ENCODE results near the gene CFAP61. TPM values are rescaled to one million over a fixed set of nuclear protein-coding genes. Genes with fewer than 3 reads are reported as not detected.

The CFAP61 gene
- total and polyA plus RNA-seq, 2 experiments from 2014 or later = 0.21 TPM; not detected in 1

DNA sequence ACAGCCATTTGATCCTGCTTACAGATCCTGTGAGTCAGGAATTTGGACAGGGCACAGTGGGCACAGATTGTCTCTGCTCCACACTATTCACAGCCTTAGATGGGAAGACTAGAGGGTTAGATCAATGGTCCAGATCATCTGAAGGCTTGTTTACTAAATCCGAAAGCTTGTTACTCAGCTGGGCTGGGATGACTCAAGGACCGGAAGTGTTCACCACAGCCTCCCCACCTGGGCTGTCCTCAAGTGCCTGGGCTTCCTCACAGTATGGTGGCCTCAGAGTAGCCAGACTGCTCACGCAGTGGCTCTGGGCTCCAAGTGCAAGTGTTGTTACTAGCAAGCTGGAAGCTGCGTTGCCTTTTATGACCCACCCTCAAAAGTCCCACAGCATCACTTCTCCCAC is 240.1 kb downstream of the CFAP61 start:
- DNase-seq (ENCODE audit: low spot score) = no peak
- peaks cover 18% of the 10 kb centered on the region; the same call in 1 of the 2 replicates for H3K9me2 ChIP-seq (ENCODE audit: insufficient read depth)
- H3K36me3 ChIP-seq (ENCODE audit: insufficient read depth) = no peaks in the 10 kb centered on the region
- H3K9me3 Mint-ChIP-seq = no peaks in the 10 kb centered on the region
- TF ChIP-seq ZNF114 (CRISPR knock-in tag; IDR thresholded peaks at IDR 0.05) (no peak), NANOG (IDR thresholded peaks at IDR 0.05; ENCODE audit: borderline replicate concordance) (no peak), EZH2phosphoT487 (IDR thresholded peaks at IDR 0.05; ENCODE audit: unreplicated experiment) (no peak), ZNF331 (CRISPR knock-in tag; IDR thresholded peaks at IDR 0.05; ENCODE audit: low read depth) (no peak), ETS1 (IDR thresholded peaks at IDR 0.05) (no peak), EZH2 (IDR thresholded peaks at IDR 0.05; ENCODE audit: low read depth, unreplicated experiment) (no peak), CREB1 (CRISPR knock-in tag; IDR thresholded peaks at IDR 0.05; ENCODE audit: low read depth) (no peak), POLR2AphosphoS5 (IDR thresholded peaks at IDR 0.05; ENCODE audit: low read depth) (no peak), JUNB (IDR thresholded peaks at IDR 0.05; ENCODE audit: unreplicated experiment) (no peak), STAT1 (IDR thresholded peaks at IDR 0.05; ENCODE audit: unreplicated experiment) (no peak)
- TF ChIP-seq, protein P1, sequence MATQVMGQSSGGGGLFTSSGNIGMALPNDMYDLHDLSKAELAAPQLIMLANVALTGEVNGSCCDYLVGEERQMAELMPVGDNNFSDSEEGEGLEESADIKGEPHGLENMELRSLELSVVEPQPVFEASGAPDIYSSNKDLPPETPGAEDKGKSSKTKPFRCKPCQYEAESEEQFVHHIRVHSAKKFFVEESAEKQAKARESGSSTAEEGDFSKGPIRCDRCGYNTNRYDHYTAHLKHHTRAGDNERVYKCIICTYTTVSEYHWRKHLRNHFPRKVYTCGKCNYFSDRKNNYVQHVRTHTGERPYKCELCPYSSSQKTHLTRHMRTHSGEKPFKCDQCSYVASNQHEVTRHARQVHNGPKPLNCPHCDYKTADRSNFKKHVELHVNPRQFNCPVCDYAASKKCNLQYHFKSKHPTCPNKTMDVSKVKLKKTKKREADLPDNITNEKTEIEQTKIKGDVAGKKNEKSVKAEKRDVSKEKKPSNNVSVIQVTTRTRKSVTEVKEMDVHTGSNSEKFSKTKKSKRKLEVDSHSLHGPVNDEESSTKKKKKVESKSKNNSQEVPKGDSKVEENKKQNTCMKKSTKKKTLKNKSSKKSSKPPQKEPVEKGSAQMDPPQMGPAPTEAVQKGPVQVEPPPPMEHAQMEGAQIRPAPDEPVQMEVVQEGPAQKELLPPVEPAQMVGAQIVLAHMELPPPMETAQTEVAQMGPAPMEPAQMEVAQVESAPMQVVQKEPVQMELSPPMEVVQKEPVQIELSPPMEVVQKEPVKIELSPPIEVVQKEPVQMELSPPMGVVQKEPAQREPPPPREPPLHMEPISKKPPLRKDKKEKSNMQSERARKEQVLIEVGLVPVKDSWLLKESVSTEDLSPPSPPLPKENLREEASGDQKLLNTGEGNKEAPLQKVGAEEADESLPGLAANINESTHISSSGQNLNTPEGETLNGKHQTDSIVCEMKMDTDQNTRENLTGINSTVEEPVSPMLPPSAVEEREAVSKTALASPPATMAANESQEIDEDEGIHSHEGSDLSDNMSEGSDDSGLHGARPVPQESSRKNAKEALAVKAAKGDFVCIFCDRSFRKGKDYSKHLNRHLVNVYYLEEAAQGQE (IDR thresholded peaks at IDR 0.05; ENCODE audit: unreplicated experiment) = no peak
- TF ChIP-seq, protein P2, sequence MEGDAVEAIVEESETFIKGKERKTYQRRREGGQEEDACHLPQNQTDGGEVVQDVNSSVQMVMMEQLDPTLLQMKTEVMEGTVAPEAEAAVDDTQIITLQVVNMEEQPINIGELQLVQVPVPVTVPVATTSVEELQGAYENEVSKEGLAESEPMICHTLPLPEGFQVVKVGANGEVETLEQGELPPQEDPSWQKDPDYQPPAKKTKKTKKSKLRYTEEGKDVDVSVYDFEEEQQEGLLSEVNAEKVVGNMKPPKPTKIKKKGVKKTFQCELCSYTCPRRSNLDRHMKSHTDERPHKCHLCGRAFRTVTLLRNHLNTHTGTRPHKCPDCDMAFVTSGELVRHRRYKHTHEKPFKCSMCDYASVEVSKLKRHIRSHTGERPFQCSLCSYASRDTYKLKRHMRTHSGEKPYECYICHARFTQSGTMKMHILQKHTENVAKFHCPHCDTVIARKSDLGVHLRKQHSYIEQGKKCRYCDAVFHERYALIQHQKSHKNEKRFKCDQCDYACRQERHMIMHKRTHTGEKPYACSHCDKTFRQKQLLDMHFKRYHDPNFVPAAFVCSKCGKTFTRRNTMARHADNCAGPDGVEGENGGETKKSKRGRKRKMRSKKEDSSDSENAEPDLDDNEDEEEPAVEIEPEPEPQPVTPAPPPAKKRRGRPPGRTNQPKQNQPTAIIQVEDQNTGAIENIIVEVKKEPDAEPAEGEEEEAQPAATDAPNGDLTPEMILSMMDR (conservative IDR thresholded peaks at IDR 0.05; ENCODE audit: low read depth in 2 of 2) = no peak
- TF ChIP-seq, protein P3, sequence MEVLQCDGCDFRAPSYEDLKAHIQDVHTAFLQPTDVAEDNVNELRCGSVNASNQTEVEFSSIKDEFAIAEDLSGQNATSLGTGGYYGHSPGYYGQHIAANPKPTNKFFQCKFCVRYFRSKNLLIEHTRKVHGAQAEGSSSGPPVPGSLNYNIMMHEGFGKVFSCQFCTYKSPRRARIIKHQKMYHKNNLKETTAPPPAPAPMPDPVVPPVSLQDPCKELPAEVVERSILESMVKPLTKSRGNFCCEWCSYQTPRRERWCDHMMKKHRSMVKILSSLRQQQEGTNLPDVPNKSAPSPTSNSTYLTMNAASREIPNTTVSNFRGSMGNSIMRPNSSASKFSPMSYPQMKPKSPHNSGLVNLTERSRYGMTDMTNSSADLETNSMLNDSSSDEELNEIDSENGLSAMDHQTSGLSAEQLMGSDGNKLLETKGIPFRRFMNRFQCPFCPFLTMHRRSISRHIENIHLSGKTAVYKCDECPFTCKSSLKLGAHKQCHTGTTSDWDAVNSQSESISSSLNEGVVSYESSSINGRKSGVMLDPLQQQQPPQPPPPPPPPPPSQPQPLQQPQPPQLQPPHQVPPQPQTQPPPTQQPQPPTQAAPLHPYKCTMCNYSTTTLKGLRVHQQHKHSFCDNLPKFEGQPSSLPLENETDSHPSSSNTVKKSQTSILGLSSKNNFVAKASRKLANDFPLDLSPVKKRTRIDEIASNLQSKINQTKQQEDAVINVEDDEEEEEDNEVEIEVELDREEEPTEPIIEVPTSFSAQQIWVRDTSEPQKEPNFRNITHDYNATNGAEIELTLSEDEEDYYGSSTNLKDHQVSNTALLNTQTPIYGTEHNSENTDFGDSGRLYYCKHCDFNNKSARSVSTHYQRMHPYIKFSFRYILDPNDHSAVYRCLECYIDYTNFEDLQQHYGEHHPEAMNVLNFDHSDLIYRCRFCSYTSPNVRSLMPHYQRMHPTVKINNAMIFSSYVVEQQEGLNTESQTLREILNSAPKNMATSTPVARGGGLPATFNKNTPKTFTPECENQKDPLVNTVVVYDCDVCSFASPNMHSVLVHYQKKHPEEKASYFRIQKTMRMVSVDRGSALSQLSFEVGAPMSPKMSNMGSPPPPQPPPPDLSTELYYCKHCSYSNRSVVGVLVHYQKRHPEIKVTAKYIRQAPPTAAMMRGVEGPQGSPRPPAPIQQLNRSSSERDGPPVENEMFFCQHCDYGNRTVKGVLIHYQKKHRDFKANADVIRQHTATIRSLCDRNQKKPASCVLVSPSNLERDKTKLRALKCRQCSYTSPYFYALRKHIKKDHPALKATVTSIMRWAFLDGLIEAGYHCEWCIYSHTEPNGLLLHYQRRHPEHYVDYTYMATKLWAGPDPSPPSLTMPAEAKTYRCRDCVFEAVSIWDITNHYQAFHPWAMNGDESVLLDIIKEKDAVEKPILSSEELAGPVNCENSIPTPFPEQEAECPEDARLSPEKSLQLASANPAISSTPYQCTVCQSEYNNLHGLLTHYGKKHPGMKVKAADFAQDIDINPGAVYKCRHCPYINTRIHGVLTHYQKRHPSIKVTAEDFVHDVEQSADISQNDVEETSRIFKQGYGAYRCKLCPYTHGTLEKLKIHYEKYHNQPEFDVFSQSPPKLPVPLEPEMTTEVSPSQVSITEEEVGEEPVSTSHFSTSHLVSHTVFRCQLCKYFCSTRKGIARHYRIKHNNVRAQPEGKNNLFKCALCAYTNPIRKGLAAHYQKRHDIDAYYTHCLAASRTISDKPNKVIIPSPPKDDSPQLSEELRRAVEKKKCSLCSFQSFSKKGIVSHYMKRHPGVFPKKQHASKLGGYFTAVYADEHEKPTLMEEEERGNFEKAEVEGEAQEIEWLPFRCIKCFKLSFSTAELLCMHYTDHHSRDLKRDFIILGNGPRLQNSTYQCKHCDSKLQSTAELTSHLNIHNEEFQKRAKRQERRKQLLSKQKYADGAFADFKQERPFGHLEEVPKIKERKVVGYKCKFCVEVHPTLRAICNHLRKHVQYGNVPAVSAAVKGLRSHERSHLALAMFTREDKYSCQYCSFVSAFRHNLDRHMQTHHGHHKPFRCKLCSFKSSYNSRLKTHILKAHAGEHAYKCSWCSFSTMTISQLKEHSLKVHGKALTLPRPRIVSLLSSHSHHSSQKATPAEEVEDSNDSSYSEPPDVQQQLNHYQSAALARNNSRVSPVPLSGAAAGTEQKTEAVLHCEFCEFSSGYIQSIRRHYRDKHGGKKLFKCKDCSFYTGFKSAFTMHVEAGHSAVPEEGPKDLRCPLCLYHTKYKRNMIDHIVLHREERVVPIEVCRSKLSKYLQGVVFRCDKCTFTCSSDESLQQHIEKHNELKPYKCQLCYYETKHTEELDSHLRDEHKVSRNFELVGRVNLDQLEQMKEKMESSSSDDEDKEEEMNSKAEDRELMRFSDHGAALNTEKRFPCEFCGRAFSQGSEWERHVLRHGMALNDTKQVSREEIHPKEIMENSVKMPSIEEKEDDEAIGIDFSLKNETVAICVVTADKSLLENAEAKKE (CRISPR knock-in tag; IDR thresholded peaks at IDR 0.05) = no peak
- H3K4me3 ChIP-seq = no peak overlapping the region
- no peak overlapping the region for H2AFZ ChIP-seq
- H3K4me2 ChIP-seq = no peak overlapping the region
- H3K27ac ChIP-seq (ENCODE audit: low read depth) = no peak overlapping the region
- H3K4me1 ChIP-seq (ENCODE audit: insufficient read depth) = no peaks in the 10 kb centered on the region
- peaks cover 3% of the 10 kb centered on the region; the same call in 1 of the 3 replicates for H3K4me1 Mint-ChIP-seq
- H3K27ac Mint-ChIP-seq = no peak overlapping the region
- H3K36me3 Mint-ChIP-seq (ENCODE audit: low read depth) = no peaks in the 10 kb centered on the region
- H3K79me2 ChIP-seq (replicated peaks; ENCODE audit: insufficient read depth) = no peaks in the 10 kb centered on the region
- H3K4me3 Mint-ChIP-seq = no peak overlapping the region
- H3K27me3 ChIP-seq (ENCODE audit: insufficient read depth) = no peaks in the 10 kb centered on the region
- ATAC-seq = no peak
- no peaks in the 10 kb centered on the region for H3K27me3 Mint-ChIP-seq (ENCODE audit: insufficient read depth, low read depth, poor library complexity)
- no peaks in the 10 kb centered on the region for H4K20me1 ChIP-seq (replicated peaks; ENCODE audit: insufficient read depth)
- H3F3A ChIP-seq (replicated peaks; ENCODE audit: low read depth) = no peaks in the 10 kb centered on the region

Data from GM23338 (cell line).